ENCODE results near the gene SSU72.

Gene SSU72

DNA sequence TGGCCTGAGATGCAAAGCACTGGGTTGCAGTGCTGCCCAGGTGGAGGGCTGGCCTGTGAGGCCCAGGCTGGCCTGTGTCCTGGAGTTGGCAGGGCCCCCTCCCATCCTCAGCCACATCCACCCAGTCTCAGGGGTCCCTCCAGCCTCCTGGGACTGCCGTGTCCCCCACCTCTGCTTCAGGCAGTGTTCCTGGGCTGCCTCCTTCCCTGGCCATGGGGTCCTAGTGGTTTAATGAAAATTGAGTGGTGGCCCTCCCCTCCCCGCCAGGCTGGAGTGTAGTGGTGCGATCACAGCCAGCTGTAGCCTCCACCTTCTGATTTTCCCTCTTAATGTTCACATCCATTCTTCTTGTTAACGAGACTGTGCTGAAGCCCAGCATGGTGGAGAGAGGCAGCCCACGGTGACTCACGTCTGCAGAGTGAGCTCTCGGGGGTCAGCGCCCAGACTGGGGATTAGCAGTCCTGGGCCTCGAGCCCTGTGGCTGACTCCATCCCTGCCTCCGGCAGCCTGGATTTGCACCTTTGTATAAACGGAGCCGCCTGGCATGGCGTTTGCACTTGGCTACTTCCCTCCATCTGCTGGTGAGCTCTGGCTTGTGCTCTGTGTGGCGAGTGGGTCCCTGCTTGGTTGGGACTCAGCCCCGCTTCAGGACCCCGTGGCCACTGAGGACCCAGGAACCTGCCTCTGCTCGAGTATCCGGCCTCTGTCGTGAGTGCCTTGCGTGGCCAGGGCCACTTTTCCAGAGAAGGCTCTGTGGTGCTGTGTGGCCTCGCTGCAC lies 47.5 kb upstream of the SSU72 start:
- H3K4me2 ChIP-seq: no peak overlapping the region
- no peaks in the 10 kb centered on the region for H3K79me2 ChIP-seq (ENCODE audit: insufficient read depth, low read depth)
- TF ChIP-seq, protein P1, sequence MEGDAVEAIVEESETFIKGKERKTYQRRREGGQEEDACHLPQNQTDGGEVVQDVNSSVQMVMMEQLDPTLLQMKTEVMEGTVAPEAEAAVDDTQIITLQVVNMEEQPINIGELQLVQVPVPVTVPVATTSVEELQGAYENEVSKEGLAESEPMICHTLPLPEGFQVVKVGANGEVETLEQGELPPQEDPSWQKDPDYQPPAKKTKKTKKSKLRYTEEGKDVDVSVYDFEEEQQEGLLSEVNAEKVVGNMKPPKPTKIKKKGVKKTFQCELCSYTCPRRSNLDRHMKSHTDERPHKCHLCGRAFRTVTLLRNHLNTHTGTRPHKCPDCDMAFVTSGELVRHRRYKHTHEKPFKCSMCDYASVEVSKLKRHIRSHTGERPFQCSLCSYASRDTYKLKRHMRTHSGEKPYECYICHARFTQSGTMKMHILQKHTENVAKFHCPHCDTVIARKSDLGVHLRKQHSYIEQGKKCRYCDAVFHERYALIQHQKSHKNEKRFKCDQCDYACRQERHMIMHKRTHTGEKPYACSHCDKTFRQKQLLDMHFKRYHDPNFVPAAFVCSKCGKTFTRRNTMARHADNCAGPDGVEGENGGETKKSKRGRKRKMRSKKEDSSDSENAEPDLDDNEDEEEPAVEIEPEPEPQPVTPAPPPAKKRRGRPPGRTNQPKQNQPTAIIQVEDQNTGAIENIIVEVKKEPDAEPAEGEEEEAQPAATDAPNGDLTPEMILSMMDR (conservative IDR thresholded peaks at IDR 0.05; ENCODE audit: low read depth, low read length): no peak
- peaks cover 2% of the 10 kb centered on the region for H3K4me1 ChIP-seq (ENCODE audit: low read depth, poor library complexity, severe bottlenecking)
- no peak overlapping the region for H3K4me3 ChIP-seq (IDR thresholded peaks at IDR 0.05; ENCODE audit: insufficient read depth, low read depth, low read length)
- H4K20me1 ChIP-seq (ENCODE audit: insufficient read depth): no peaks in the 10 kb centered on the region
- H3K36me3 ChIP-seq (ENCODE audit: insufficient read depth): no peaks in the 10 kb centered on the region
- no peaks in the 10 kb centered on the region for H3K27me3 ChIP-seq (ENCODE audit: insufficient read depth, low read depth)
- H3K9ac ChIP-seq: no peak overlapping the region
- no peak overlapping the region for H2AFZ ChIP-seq (ENCODE audit: low read depth)
- no peak overlapping the region for H3K27ac ChIP-seq

- Histone ChIP-seq H2AFZ (ENCODE audit: low read depth) (no peak overlapping the region), H3K4me2 (no peak overlapping the region), H3K9ac (no peak overlapping the region), H3K27me3 (ENCODE audit: insufficient read depth, low read depth) (no peaks in the 10 kb centered on the region), H3K36me3 (ENCODE audit: insufficient read depth) (no peaks in the 10 kb centered on the region), H4K20me1 (ENCODE audit: insufficient read depth) (no peaks in the 10 kb centered on the region), H3K79me2 (ENCODE audit: insufficient read depth, low read depth) (no peaks in the 10 kb centered on the region), H3K4me3 (IDR thresholded peaks at IDR 0.05; ENCODE audit: insufficient read depth, low read depth, low read length) (no peak overlapping the region), H3K27ac (no peak overlapping the region), H3K4me1 (ENCODE audit: low read depth, poor library complexity, severe bottlenecking) (peaks cover 8% of the 10 kb centered on the region)
- TF ChIP-seq, protein P1 (conservative IDR thresholded peaks at IDR 0.05; ENCODE audit: low read depth, low read length): no peak
Measured at GRCh38 chr1:1621173-1622009, 46.7 kb upstream of the SSU72 start.

DNA sequence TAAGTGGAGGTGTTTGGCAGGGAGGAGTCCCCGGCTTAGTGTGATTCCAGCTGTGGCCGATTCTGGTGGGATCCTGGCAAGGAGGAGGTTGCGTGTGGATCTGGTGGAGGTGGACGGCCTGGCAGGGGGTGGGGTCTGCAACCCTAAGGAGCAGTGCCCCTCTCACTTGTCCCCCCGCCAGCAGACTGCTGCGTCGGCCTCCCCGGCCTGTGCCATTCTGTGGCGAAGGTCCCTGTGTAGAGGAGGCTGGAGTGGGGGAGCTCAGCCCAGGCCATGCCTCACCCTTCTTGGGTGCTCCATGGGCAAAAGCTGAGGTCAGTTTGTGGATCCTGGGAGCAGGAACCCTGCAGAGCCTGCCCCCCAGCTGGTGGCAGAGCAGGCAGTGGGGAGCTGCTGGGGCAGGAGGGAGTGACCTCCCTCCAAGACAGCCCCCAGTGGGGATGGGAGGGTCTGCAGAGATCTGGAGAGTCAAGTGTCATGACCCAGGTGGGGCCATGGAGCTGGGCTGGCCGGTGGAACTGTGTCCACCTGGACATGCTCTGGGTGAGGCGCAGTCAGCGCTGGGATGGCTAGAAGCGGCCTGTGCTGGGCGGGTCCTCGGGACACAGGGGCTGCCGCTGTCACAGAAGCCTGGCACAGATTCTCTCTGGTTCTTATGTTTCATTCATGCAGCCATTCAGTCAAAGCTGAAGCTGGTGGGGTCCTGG lies 45.9 kb upstream of the SSU72 start:
- H3K79me2 ChIP-seq (ENCODE audit: insufficient read depth, low read depth): no peaks in the 10 kb centered on the region

GRCh38 chr1:1619917-1620361 lies 45.3 kb upstream of the SSU72 start:
- Histone ChIP-seq H3K36me3 (ENCODE audit: insufficient read depth) (no peaks in the 10 kb centered on the region), H3K79me2 (ENCODE audit: insufficient read depth, low read depth) (no peaks in the 10 kb centered on the region), H4K20me1 (ENCODE audit: insufficient read depth) (no peaks in the 10 kb centered on the region), H3K4me1 (ENCODE audit: low read depth, poor library complexity, severe bottlenecking) (peaks cover 8% of the 10 kb centered on the region), H3K4me2 (no peak overlapping the region), H2AFZ (ENCODE audit: low read depth) (no peak overlapping the region), H3K27ac (no peak overlapping the region), H3K9ac (no peak overlapping the region), H3K4me3 (IDR thresholded peaks at IDR 0.05; ENCODE audit: insufficient read depth, low read depth, low read length) (no peak overlapping the region), H3K27me3 (ENCODE audit: insufficient read depth, low read depth) (no peaks in the 10 kb centered on the region)
- TF ChIP-seq, protein P1 (conservative IDR thresholded peaks at IDR 0.05; ENCODE audit: low read depth, low read length): peak; percentile 38

More for the DNA sequence above, 45.9 kb upstream of the SSU72 start:
- Histone ChIP-seq H3K9ac (no peak overlapping the region), H4K20me1 (ENCODE audit: insufficient read depth) (no peaks in the 10 kb centered on the region), H3K4me1 (ENCODE audit: low read depth, poor library complexity, severe bottlenecking) (peaks cover 8% of the 10 kb centered on the region), H3K27ac (no peak overlapping the region), H3K4me3 (IDR thresholded peaks at IDR 0.05; ENCODE audit: insufficient read depth, low read depth, low read length) (no peak overlapping the region), H3K27me3 (ENCODE audit: insufficient read depth, low read depth) (no peaks in the 10 kb centered on the region), H3K36me3 (ENCODE audit: insufficient read depth) (no peaks in the 10 kb centered on the region), H3K4me2 (no peak overlapping the region), H2AFZ (ENCODE audit: low read depth) (no peak overlapping the region)
- TF ChIP-seq, protein P1 (conservative IDR thresholded peaks at IDR 0.05; ENCODE audit: low read depth, low read length): no peak
